GM12801 (cell line): ENCODE data around the gene GLO1.

Source experiments
- CTCF ChIP-seq: IDR thresholded peaks from one replicate; pipeline ENCODE4 v1.5.1; 2011; ENCODE audit warnings: control low read depth; ENCODE audit not compliant: insufficient read length; ENCODE audit errors: extremely low read depth

The GLO1 gene

GRCh38 chr6:38687549-38687948 is 15.4 kb downstream of the GLO1 start:
- TF ChIP-seq CTCF, result no peak

GRCh38 chr6:38687043-38687353 is 15.9 kb downstream of the GLO1 start:
- no peak for TF ChIP-seq CTCF

GRCh38 chr6:38686270-38687042 is 16.5 kb downstream of the GLO1 start:
- TF ChIP-seq CTCF, result no peak

- TF ChIP-seq CTCF, result no peak
Measured at GRCh38 chr6:38684904-38685303, 18.0 kb downstream of the GLO1 start.

GRCh38 chr6:38684237-38684636 is 18.7 kb downstream of the GLO1 start:
- TF ChIP-seq CTCF, result no peak

GRCh38 chr6:38681850-38682249 is 21.1 kb downstream of the GLO1 start:
- TF ChIP-seq CTCF, result no peak

- TF ChIP-seq CTCF, result no peak
Measured at GRCh38 chr6:38679668-38680067, 23.3 kb downstream of the GLO1 start.
